ENCODE data around the gene ITFG1.

The ITFG1 gene

GRCh38 chr16:47317465-47318240 lies 143.2 kb downstream of the ITFG1 start:
- DNase-seq: no peak

GRCh38 chr16:47316442-47317015 lies 144.3 kb downstream of the ITFG1 start:
- no peak for DNase-seq

- DNase-seq: peak in 1 of 2 experiments; percentile 0
These were observed 148.9 kb downstream of the ITFG1 start for GRCh38 chr16:47311738-47312505.

- DNase-seq: no peak
These were observed 150.1 kb downstream of the ITFG1 start for GRCh38 chr16:47310792-47311211.

- DNase-seq: no peak
These were observed 151.1 kb downstream of the ITFG1 start for GRCh38 chr16:47309581-47310312.

GRCh38 chr16:47308601-47309000 lies 152.3 kb downstream of the ITFG1 start:
- DNase-seq: no peak

GRCh38 chr16:47304563-47304962 lies 156.3 kb downstream of the ITFG1 start:
- no peak for DNase-seq

- DNase-seq: no peak
These were observed 161.3 kb downstream of the ITFG1 start for GRCh38 chr16:47299587-47299986.

- no peak for DNase-seq
These were observed 175.9 kb downstream of the ITFG1 start for GRCh38 chr16:47284999-47285398.

GRCh38 chr16:47278306-47278970 lies 182.4 kb downstream of the ITFG1 start:
- DNase-seq: no peak

GRCh38 chr16:47276522-47276921 lies 184.3 kb downstream of the ITFG1 start:
- DNase-seq: no peak

GRCh38 chr16:47262938-47263337 lies 197.9 kb downstream of the ITFG1 start:
- no peak for DNase-seq

- DNase-seq: no peak
These were observed 200.4 kb downstream of the ITFG1 start for GRCh38 chr16:47260503-47260902.

- peak in 1 of 2 experiments; percentile 2 for DNase-seq
These were observed 201.9 kb downstream of the ITFG1 start for GRCh38 chr16:47258874-47259461.

- no peak for DNase-seq
These were observed 206.1 kb downstream of the ITFG1 start for GRCh38 chr16:47254756-47255155.

- DNase-seq: no peak
These were observed 209.9 kb downstream of the ITFG1 start for GRCh38 chr16:47250983-47251382.

GRCh38 chr16:47247690-47248089 lies 213.2 kb downstream of the ITFG1 start:
- no peak for DNase-seq

GRCh38 chr16:47244206-47244605 lies 216.7 kb downstream of the ITFG1 start:
- no peak for DNase-seq

- DNase-seq: no peak
These were observed 219.8 kb downstream of the ITFG1 start for GRCh38 chr16:47241061-47241460.

GRCh38 chr16:47236716-47237115 lies 224.1 kb downstream of the ITFG1 start:
- no peak for DNase-seq

GRCh38 chr16:47230296-47230695 lies 230.6 kb downstream of the ITFG1 start:
- DNase-seq: no peak
